ENCODE data around the gene ADGRG4.

DNA sequence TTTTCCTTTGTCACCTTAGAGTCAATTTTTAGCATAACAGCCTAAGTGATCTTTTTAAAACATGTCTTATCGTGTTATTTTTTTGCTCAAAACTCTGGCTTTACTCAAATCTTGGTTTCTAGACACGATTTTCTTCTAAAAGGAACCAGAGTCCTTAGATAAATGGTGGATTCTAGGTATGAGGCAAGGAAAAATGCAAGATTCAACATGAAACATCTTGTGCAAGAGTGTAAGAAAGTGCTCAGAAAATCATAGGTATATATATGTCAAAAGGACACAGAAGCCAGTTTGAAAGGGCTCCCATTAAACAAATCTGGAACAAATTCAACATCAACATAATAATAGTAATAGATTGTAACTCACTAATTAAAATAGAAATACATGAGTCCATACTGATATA is 8.1 kb upstream of the ADGRG4 start:
- TF ChIP-seq, protein P1, sequence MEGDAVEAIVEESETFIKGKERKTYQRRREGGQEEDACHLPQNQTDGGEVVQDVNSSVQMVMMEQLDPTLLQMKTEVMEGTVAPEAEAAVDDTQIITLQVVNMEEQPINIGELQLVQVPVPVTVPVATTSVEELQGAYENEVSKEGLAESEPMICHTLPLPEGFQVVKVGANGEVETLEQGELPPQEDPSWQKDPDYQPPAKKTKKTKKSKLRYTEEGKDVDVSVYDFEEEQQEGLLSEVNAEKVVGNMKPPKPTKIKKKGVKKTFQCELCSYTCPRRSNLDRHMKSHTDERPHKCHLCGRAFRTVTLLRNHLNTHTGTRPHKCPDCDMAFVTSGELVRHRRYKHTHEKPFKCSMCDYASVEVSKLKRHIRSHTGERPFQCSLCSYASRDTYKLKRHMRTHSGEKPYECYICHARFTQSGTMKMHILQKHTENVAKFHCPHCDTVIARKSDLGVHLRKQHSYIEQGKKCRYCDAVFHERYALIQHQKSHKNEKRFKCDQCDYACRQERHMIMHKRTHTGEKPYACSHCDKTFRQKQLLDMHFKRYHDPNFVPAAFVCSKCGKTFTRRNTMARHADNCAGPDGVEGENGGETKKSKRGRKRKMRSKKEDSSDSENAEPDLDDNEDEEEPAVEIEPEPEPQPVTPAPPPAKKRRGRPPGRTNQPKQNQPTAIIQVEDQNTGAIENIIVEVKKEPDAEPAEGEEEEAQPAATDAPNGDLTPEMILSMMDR (IDR thresholded peaks at IDR 0.05), result no peak
- TF ChIP-seq POLR2A (IDR thresholded peaks at IDR 0.05), result no peak
